ENCODE data around the gene SERGEF. TPM values are rescaled to one million over a fixed set of nuclear protein-coding genes. Genes with fewer than 3 reads are reported as not detected.

The SERGEF gene
- total and polyA plus RNA-seq, 2 of the 4 experiments (the other 2 are of a cell fraction): 12.2 to 18.1 TPM

GRCh38 chr11:17767301-17767885, 245.5 kb downstream of the SERGEF start:
- intact Hi-C loops (cut with micrococcal nuclease) (no loop called here), dilution Hi-C loops (cut with HindIII; ENCODE audit: low sequenced_read_pairs, unreplicated experiment) (no loop called here), in situ Hi-C loops (cut with MboI; ENCODE audit: low sequenced_read_pairs) (no loop called here)
- no peak overlapping the region for H3K14ac ChIP-seq (replicated peaks; ENCODE audit: low read depth, low read length)
- H4K20me1 ChIP-seq (ENCODE audit: insufficient read depth, low read length): no peaks in the 10 kb centered on the region
- WGBS, 2 experiments (ENCODE audit: extremely low coverage in 2 of 2, insufficient read length in 1 of 2): 80% methylated on average over 1 of the region's 7 CpGs; no CpG with 5 or more reads in 1 of the 2 experiments
- H4K91ac ChIP-seq (ENCODE audit: insufficient read depth, low read depth, low read length): no peak overlapping the region
- H2BK5ac ChIP-seq (ENCODE audit: low read depth, low read length, poor library complexity, severe bottlenecking): no peak overlapping the region
- no peak overlapping the region for H2AK5ac ChIP-seq (ENCODE audit: low read depth, low read length)
- H3K4me2 ChIP-seq (ENCODE audit: low read depth, low read length): no peak overlapping the region
- H3K79me1 ChIP-seq (ENCODE audit: low read depth in 1 of 2, low read length in 2 of 2): no peaks in the 10 kb centered on the region
- H3K9ac ChIP-seq (ENCODE audit: low read depth, low read length): no peak overlapping the region
- DNase-seq (no peak), ATAC-seq (ENCODE audit: low read depth) (no peak)
- no peak overlapping the region for H2BK15ac ChIP-seq (ENCODE audit: low read depth, low read length)
- no peak overlapping the region for H3K27ac ChIP-seq (ENCODE audit: insufficient read depth, low read length)
- no peak overlapping the region for H3K18ac ChIP-seq (ENCODE audit: low read depth, low read length)
- H2AFZ ChIP-seq (replicated peaks; ENCODE audit: low read length, poor library complexity): no peak overlapping the region
- no peaks in the 10 kb centered on the region for H3K36me3 ChIP-seq (ENCODE audit: control insufficient read depth, insufficient read depth, low read length)
- H3K9me3 ChIP-seq (ENCODE audit: control insufficient read depth, insufficient read depth, low read length): no peaks in the 10 kb centered on the region
- TF ChIP-seq ELK1 (IDR thresholded peaks at IDR 0.05; ENCODE audit: borderline replicate concordance, low read depth, low read length) (no peak), FOS (IDR thresholded peaks at IDR 0.05; ENCODE audit: low read depth, low read length) (no peak)
- no peak overlapping the region for H4K8ac ChIP-seq (ENCODE audit: low read depth in 2 of 2, low read length in 2 of 2)
- ChIA-PET CTCF (interaction anchor here (1.1 kb wide), 1 partner anchor 36 kb away, joined by 3 read pairs; no protein-coding TSS in a partner anchor), POLR2A (ENCODE audit: unreplicated experiment) (no interaction called here)
- no peak overlapping the region for H2BK120ac ChIP-seq (ENCODE audit: low read depth, low read length)
- H3K23ac ChIP-seq (ENCODE audit: low read depth, low read length): no peak overlapping the region
- no peak overlapping the region for H3K4ac ChIP-seq (ENCODE audit: low read depth, low read length)
- H3K4me3 ChIP-seq (ENCODE audit: insufficient read depth, low read depth, low read length): no peak overlapping the region
- H4K5ac ChIP-seq (ENCODE audit: low read depth, low read length): no peak overlapping the region
- no TSS peak for BruUV-seq (replicated peaks)
- peaks cover 4% of the 10 kb centered on the region; the same call in 1 of the 2 replicates for H3K27me3 ChIP-seq (ENCODE audit: control insufficient read depth, insufficient read depth, low read length)
- H2AK9ac ChIP-seq (replicated peaks; ENCODE audit: low read depth, low read length, poor library complexity): no peak overlapping the region
- H3K9me1 ChIP-seq (ENCODE audit: insufficient read depth, low read length): no peaks in the 10 kb centered on the region
- H2BK20ac ChIP-seq (ENCODE audit: low read depth, low read length): no peak overlapping the region
- H3K56ac ChIP-seq (ENCODE audit: extremely low read depth, insufficient read depth, low read length): no peak overlapping the region
- H3K4me1 ChIP-seq (ENCODE audit: control insufficient read depth, insufficient read depth, low read length): no peaks in the 10 kb centered on the region

Measured in IMR-90 (cell line).